GM19099 (cell line): Measurements from ENCODE around the gene MRPS2.

Source experiments
- POLR2A ChIP-seq: IDR thresholded peaks from 3 replicates; pipeline ENCODE4 v1.6.1; 2011; ENCODE audit warnings: low read depth; ENCODE audit not compliant: insufficient read length; ENCODE audit errors: extremely low read depth

MRPS2 gene

GRCh38 chr9:135489188-135489906 lies 11.1 kb upstream of the MRPS2 start:
- no peak for TF ChIP-seq POLR2A

- no peak for TF ChIP-seq POLR2A
Observed at GRCh38 chr9:135490166-135490870, 10.2 kb upstream of the MRPS2 start.

GRCh38 chr9:135490980-135491464 lies 9.5 kb upstream of the MRPS2 start:
- no peak for TF ChIP-seq POLR2A

GRCh38 chr9:135491764-135492163 lies 8.7 kb upstream of the MRPS2 start:
- no peak for TF ChIP-seq POLR2A

GRCh38 chr9:135492886-135493669 lies 7.4 kb upstream of the MRPS2 start:
- no peak for TF ChIP-seq POLR2A

GRCh38 chr9:135494791-135495559 lies 5.5 kb upstream of the MRPS2 start:
- TF ChIP-seq POLR2A = no peak

- TF ChIP-seq POLR2A = no peak
Observed at GRCh38 chr9:135498381-135499126, 1.9 kb upstream of the MRPS2 start.

- TF ChIP-seq POLR2A = no peak
Observed at GRCh38 chr9:135499326-135500070, 984 bp upstream of the MRPS2 start.

GRCh38 chr9:135500071-135500524 lies 384 bp upstream of the MRPS2 start:
- TF ChIP-seq POLR2A = no peak

- TF ChIP-seq POLR2A = no peak
Observed at GRCh38 chr9:135501261-135502167, 1.0 kb downstream of the MRPS2 start.

GRCh38 chr9:135502168-135502872 lies 1.8 kb downstream of the MRPS2 start:
- TF ChIP-seq POLR2A = no peak

- no peak for TF ChIP-seq POLR2A
Observed at GRCh38 chr9:135502873-135503321, 2.4 kb downstream of the MRPS2 start.
